LNCaP clone FGC (cell line): ENCODE data around the gene IGF1R.

Experiments used
- DNase-seq: peaks from one replicate; pipeline ENCODE4 v3.0.0-alpha.2; 2011; ENCODE audit warnings: low read depth
- H3K4me3 ChIP-seq: 2 replicates; pipeline ENCODE4 v1.5.1; 2011; ENCODE audit warnings: mild to moderate bottlenecking, low read depth, low read length, control low read depth
- CTCF ChIP-seq: IDR thresholded peaks from 2 replicates; pipeline ENCODE4 v1.5.1; 2012; ENCODE audit warnings: mild to moderate bottlenecking; ENCODE audit not compliant: control insufficient read depth, insufficient read depth; ENCODE audit errors: extremely low read depth

Gene IGF1R

DNA sequence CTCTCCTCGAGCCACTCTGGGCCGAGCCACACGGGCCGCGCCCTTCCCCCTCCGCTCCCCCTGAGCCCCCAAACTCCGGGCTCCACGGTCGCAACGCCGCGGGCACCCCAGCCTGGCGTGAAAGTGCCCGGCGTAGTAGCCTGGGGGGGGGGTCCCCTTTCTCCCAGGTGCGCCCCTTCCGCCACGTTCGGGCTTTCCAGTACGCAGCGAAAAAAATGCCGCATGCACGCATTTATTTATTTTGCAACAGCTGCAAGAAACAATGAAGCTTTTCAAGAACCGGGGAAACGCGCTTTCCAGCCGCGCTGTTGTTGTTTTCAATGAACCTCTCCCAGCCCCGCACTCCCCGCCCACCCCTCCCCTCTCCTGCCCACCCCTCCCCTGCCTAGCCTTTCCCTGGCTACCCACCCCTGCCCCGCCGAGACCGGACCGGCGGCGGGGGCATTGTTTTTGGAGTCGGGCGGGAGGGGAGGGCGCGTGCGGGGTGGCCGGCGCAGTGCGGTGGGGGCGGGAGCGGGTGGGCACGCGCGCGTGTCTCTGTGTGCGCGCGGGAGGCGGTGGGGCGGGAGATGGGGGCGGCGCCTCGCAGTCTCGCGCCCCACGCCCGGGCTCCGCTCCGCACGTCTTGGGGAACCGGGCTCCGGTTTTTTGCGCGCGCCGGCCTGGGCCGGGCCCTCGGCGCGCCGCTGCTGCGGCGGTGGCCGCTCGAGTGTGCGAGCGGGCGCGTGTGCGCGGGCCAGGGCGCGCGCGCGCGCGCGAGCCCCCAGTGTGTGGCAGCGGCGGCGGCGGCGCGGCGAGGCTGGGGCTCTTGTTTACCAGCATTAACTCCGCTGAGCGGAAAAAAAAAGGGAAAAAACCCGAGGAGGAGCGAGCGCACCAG, at the start of gene IGF1R:
IGF1R (plus strand) TSS at position 766 of the 880 bp plus-strand sequence. CDS start 1,043 bp downstream, outside the sequence.
- TF ChIP-seq CTCF = no peak
- H3K4me3 ChIP-seq = peak within 1 kb of the TSS; percentile 74
- DNase-seq = no peak

- no peak for DNase-seq
- H3K4me3 ChIP-seq = no peak overlapping the region
Observed at GRCh38 chr15:98599909-98600691, 48.2 kb upstream of the IGF1R start.

GRCh38 chr15:98604983-98605382, 43.4 kb upstream of the IGF1R start:
- TF ChIP-seq CTCF = no peak
- DNase-seq = no peak
- no peak overlapping the region for H3K4me3 ChIP-seq

More at GRCh38 chr15:98599909-98600691, 48.2 kb upstream of the IGF1R start:
- no peak for TF ChIP-seq CTCF

DNA sequence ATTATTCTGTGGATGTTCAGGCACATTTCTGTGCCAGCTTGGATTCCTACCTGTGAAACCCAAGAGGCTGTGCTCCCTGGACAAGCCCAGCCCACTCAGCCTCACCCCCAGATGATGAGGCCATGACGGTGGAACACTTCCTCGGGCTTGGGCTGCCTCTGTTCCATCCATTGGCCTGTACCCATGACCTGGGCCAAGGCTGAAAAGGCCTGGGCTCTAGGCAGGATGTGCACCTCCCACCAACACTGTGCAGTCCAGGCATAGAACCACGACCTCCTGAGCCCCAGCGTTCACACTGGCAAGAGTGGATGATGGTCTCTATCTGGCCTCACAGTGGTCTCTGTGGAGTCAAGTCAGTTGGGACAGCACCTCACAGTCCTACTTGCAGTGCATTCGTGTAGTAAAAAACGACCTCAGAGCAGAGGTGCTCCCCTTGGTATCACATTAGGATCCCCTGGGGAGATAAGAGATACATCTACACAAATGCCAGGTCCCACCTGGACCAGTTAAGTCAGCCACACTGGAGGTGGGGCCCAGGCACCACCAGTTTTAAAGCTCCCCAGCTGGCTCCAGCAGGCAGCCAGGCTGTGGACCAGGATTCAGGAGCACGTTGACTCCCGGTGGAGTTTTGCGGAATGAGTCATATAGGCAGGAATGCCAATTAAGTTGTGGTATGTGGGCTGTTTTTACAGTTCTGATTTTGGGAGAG, 39.0 kb upstream of the IGF1R start:
- H3K4me3 ChIP-seq = no peak overlapping the region
- DNase-seq = no peak
- no peak for TF ChIP-seq CTCF

GRCh38 chr15:98610991-98611390, 37.3 kb upstream of the IGF1R start:
- TF ChIP-seq CTCF = no peak
- no peak overlapping the region for H3K4me3 ChIP-seq
- DNase-seq = no peak

- DNase-seq = peak; percentile 78
- H3K4me3 ChIP-seq = no peak overlapping the region
- no peak for TF ChIP-seq CTCF
Observed at GRCh38 chr15:98611808-98612207, 36.5 kb upstream of the IGF1R start.
